Colonic mucosa (tissue), 4 donors: ENCODE measurements around the gene CDKN2B. TPM values are rescaled to one million over a fixed set of nuclear protein-coding genes. Genes with fewer than 3 reads are reported as not detected.

Source experiments
- DNase-seq: peaks from one replicate; pipeline ENCODE4 v3.0.0-alpha.2; 2020
- H3K27ac ChIP-seq: fragments of 200-600 bp; one replicate; pipeline ENCODE4 v1.8.0; 2021
- H3K27me3 ChIP-seq: fragments of 200-600 bp; one replicate; pipeline ENCODE4 v1.8.0; 2021
- H3K36me3 ChIP-seq: fragments of 200-600 bp; one replicate; pipeline ENCODE4 v1.8.0; 2021
- H3K4me1 ChIP-seq: fragments of 200-600 bp; one replicate; pipeline ENCODE4 v1.8.0; 2021; ENCODE audit warnings: mild to moderate bottlenecking
- H3K4me3 ChIP-seq: fragments of 200-600 bp; one replicate; pipeline ENCODE4 v1.8.0; 2021
- H3K9ac ChIP-seq, 2 donors: one replicate each; pipeline ENCODE4 v1.7.0; 2013; ENCODE audit warnings: control low read depth in 2 of 2, low read depth in 2 of 2, low read length in 2 of 2
- H3K9me3 ChIP-seq: fragments of 200-600 bp; one replicate; pipeline ENCODE4 v1.8.0; 2021
- CTCF ChIP-seq: fragments of 200-600 bp; IDR thresholded peaks from one replicate; pipeline ENCODE4 v1.8.0; 2022; ENCODE audit warnings: antibody characterized with exemption, mild to moderate bottlenecking
- intact Hi-C: fragments of 100-400 bp; cut with DNase I; formaldehyde crosslinking; loops from one replicate; pipeline ENCODE4 v1.14.1; 2022
- total RNA-seq, 2 donors: library from RNA; stranded (reverse); fragmentation: NEBNext Ultra II Directional in 1 of 2; extraction: Animal tissue kit (Norgen Biotek cat#: 25700) in 1 of 2; gene quantifications; one replicate each; pipeline ENCODE4 v1.2.1, GENCODE V29; 2021
- donor health status: healthy.
- donor health status: DM: no; HTN: no; CAD: no.
- donor health status: DM: no; HTN: no; CAD: no.

CDKN2B gene
- total RNA-seq, 2 donors from 2014 or later: 57.0 to 76.6 TPM

GRCh38 chr9:22046243-22046885 is 37.3 kb upstream of the CDKN2B start:
- no peak for DNase-seq
- no peaks in the 10 kb centered on the region for H3K36me3 ChIP-seq
- H3K9ac ChIP-seq: no peak overlapping the region
- no peak overlapping the region for H3K4me3 ChIP-seq
- H3K27ac ChIP-seq: no peak overlapping the region
- no peaks in the 10 kb centered on the region for H3K4me1 ChIP-seq
- no peaks in the 10 kb centered on the region for H3K27me3 ChIP-seq
- intact Hi-C loops: loop anchor here (10.0 kb wide), 1 partner anchor 68 kb away; no protein-coding TSS in a partner anchor
- no peak for TF ChIP-seq CTCF
- H3K9me3 ChIP-seq: no peaks in the 10 kb centered on the region

- intact Hi-C loops: loop anchor here (10.0 kb wide), 1 partner anchor 69 kb away; no protein-coding TSS in a partner anchor
- TF ChIP-seq CTCF: no peak
- no peaks in the 10 kb centered on the region for H3K27me3 ChIP-seq
- H3K4me1 ChIP-seq: no peaks in the 10 kb centered on the region
- H3K27ac ChIP-seq: no peak overlapping the region
- DNase-seq: no peak
- no peaks in the 10 kb centered on the region for H3K36me3 ChIP-seq
- H3K9ac ChIP-seq: no peak overlapping the region
- H3K4me3 ChIP-seq: no peak overlapping the region
- no peaks in the 10 kb centered on the region for H3K9me3 ChIP-seq
These were observed 36.3 kb upstream of the CDKN2B start for GRCh38 chr9:22045423-22045822.

GRCh38 chr9:22044583-22044982 is 35.5 kb upstream of the CDKN2B start:
- H3K9ac ChIP-seq: no peak overlapping the region
- TF ChIP-seq CTCF: no peak
- no peaks in the 10 kb centered on the region for H3K27me3 ChIP-seq
- intact Hi-C loops: loop anchor here (10.0 kb wide), 1 partner anchor 70 kb away; no protein-coding TSS in a partner anchor
- DNase-seq: no peak
- no peak overlapping the region for H3K27ac ChIP-seq
- H3K9me3 ChIP-seq: no peaks in the 10 kb centered on the region
- H3K4me3 ChIP-seq: no peak overlapping the region
- no peaks in the 10 kb centered on the region for H3K36me3 ChIP-seq
- H3K4me1 ChIP-seq: no peaks in the 10 kb centered on the region

GRCh38 chr9:22043928-22044327 is 34.8 kb upstream of the CDKN2B start:
- DNase-seq: no peak
- H3K9me3 ChIP-seq: no peaks in the 10 kb centered on the region
- no peak overlapping the region for H3K27ac ChIP-seq
- H3K27me3 ChIP-seq: no peaks in the 10 kb centered on the region
- no peak overlapping the region for H3K4me3 ChIP-seq
- no peak for TF ChIP-seq CTCF
- H3K36me3 ChIP-seq: no peaks in the 10 kb centered on the region
- no peak overlapping the region for H3K9ac ChIP-seq
- intact Hi-C loops: loop anchor here (10.0 kb wide), 1 partner anchor 71 kb away; no protein-coding TSS in a partner anchor
- no peaks in the 10 kb centered on the region for H3K4me1 ChIP-seq

- no peak overlapping the region for H3K9ac ChIP-seq
- no peaks in the 10 kb centered on the region for H3K4me1 ChIP-seq
These were observed 32.7 kb upstream of the CDKN2B start for GRCh38 chr9:22041775-22042174.

More at GRCh38 chr9:22041775-22042174, 32.7 kb upstream of the CDKN2B start:
- DNase-seq: peak; percentile 91
- no peak for TF ChIP-seq CTCF
- Histone ChIP-seq H3K4me3 (no peak overlapping the region), H3K9me3 (no peaks in the 10 kb centered on the region), H3K27me3 (no peaks in the 10 kb centered on the region), H3K36me3 (no peaks in the 10 kb centered on the region), H3K27ac (peak overlapping the region; percentile 61)
- intact Hi-C loops: loop anchor here (10.0 kb wide), 1 partner anchor 73 kb away; no protein-coding TSS in a partner anchor
